NT2/D1 (cell line): ENCODE results near the gene ARHGAP32.

Experiments
- SUZ12 ChIP-seq: IDR thresholded peaks from 2 replicates; pipeline ENCODE4 v1.6.1; 2011; ENCODE audit not compliant: insufficient read length, insufficient read depth; ENCODE audit errors: extremely low read depth
- ZNF274 ChIP-seq: IDR thresholded peaks from 2 replicates; pipeline ENCODE4 v1.6.1; 2011; ENCODE audit warnings: mild to moderate bottlenecking, low read depth, low read length

- TF ChIP-seq SUZ12 (no peak), ZNF274 (no peak)
Observed at GRCh38 chr11:128942817-128943427, 249.2 kb downstream of the ARHGAP32 start, which contains the start of gene TP53AIP1.
